ENCODE measurements around the gene CUTA. TPM values are rescaled to one million over a fixed set of nuclear protein-coding genes. Genes with fewer than 3 reads are reported as not detected.

Gene CUTA
- total and polyA plus RNA-seq, 2 of the 13 experiments (the other 11 are each of a cell fraction or from before 2014, with no cell fraction given): 170 to 180 TPM

DNA sequence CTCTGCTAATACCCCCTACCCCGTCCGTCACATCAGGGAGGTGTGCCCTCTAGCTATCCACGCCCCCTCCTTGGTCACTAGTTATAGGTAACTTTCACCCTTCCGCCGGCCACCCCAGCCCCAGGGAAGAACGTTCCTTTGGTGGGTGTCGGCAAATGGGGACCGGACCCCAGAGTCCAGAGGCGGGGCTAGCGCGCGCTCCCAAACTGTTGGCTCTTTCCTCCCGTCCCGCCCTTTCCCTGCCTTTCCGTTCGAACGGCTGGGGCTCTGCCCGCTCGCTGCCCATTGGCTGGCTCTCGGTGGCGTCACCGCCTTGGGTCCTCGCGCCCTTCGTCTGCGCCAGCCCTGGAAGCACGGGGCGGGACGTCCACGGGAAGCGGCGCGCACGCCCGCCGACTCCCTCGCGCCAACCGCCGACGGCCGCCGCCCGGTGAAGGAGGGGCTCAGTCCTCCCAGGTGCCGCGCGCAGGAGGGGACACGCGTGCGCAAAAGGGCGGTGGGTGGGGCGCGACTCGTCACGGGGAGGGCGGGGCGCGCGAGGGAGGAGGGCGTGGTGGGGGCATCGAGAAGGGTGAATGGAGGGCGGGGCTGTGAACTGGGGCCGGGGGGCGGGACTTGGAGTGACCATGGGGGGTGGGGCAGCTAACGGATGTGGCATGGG lies 7.7 kb downstream of the CUTA start (continued):
- TF ChIP-seq, protein P1, sequence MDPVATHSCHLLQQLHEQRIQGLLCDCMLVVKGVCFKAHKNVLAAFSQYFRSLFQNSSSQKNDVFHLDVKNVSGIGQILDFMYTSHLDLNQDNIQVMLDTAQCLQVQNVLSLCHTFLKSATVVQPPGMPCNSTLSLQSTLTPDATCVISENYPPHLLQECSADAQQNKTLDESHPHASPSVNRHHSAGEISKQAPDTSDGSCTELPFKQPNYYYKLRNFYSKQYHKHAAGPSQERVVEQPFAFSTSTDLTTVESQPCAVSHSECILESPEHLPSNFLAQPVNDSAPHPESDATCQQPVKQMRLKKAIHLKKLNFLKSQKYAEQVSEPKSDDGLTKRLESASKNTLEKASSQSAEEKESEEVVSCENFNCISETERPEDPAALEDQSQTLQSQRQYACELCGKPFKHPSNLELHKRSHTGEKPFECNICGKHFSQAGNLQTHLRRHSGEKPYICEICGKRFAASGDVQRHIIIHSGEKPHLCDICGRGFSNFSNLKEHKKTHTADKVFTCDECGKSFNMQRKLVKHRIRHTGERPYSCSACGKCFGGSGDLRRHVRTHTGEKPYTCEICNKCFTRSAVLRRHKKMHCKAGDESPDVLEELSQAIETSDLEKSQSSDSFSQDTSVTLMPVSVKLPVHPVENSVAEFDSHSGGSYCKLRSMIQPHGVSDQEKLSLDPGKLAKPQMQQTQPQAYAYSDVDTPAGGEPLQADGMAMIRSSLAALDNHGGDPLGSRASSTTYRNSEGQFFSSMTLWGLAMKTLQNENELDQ (CRISPR knock-in tag; IDR thresholded peaks at IDR 0.05; ENCODE audit: borderline replicate concordance): peak; percentile 67; the same call in 1 of the 2 replicates
- TF ChIP-seq ZNF577 (CRISPR knock-in tag; IDR thresholded peaks at IDR 0.05; ENCODE audit: borderline replicate concordance, low read depth) (no peak), ZNF790 (CRISPR knock-in tag; IDR thresholded peaks at IDR 0.05; ENCODE audit: borderline replicate concordance) (peak; percentile 83; the same call in 1 of the 2 replicates), ZNF547 (CRISPR knock-in tag; IDR thresholded peaks at IDR 0.05) (peak; percentile 96), ZNF225 (CRISPR knock-in tag; IDR thresholded peaks at IDR 0.05) (peak; percentile 51; the same call in 1 of the 2 replicates), RCOR2 (CRISPR knock-in tag; IDR thresholded peaks at IDR 0.05) (no peak), SCMH1 (CRISPR knock-in tag; IDR thresholded peaks at IDR 0.05; ENCODE audit: borderline replicate concordance) (no peak), MTF1 (CRISPR knock-in tag; IDR thresholded peaks at IDR 0.05) (peak; percentile 86), ZNF550 (CRISPR knock-in tag; IDR thresholded peaks at IDR 0.05; ENCODE audit: borderline replicate concordance) (0 out of 2 replicates have a peak, but pooled peaks have one; percentile 62), BRCA1 (CRISPR knock-in tag; IDR thresholded peaks at IDR 0.05) (no peak), ZNF138 (CRISPR knock-in tag; IDR thresholded peaks at IDR 0.05; ENCODE audit: low read depth) (peak; percentile 95)
- TF ChIP-seq, protein P2, sequence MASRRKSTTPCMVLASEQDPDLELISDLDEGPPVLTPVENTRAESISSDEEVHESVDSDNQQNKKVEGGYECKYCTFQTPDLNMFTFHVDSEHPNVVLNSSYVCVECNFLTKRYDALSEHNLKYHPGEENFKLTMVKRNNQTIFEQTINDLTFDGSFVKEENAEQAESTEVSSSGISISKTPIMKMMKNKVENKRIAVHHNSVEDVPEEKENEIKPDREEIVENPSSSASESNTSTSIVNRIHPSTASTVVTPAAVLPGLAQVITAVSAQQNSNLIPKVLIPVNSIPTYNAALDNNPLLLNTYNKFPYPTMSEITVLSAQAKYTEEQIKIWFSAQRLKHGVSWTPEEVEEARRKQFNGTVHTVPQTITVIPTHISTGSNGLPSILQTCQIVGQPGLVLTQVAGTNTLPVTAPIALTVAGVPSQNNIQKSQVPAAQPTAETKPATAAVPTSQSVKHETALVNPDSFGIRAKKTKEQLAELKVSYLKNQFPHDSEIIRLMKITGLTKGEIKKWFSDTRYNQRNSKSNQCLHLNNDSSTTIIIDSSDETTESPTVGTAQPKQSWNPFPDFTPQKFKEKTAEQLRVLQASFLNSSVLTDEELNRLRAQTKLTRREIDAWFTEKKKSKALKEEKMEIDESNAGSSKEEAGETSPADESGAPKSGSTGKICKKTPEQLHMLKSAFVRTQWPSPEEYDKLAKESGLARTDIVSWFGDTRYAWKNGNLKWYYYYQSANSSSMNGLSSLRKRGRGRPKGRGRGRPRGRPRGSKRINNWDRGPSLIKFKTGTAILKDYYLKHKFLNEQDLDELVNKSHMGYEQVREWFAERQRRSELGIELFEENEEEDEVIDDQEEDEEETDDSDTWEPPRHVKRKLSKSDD (CRISPR knock-in tag; IDR thresholded peaks at IDR 0.05; ENCODE audit: low read depth): no peak; the same call in none of the 2 replicates
- TF ChIP-seq, protein P3, sequence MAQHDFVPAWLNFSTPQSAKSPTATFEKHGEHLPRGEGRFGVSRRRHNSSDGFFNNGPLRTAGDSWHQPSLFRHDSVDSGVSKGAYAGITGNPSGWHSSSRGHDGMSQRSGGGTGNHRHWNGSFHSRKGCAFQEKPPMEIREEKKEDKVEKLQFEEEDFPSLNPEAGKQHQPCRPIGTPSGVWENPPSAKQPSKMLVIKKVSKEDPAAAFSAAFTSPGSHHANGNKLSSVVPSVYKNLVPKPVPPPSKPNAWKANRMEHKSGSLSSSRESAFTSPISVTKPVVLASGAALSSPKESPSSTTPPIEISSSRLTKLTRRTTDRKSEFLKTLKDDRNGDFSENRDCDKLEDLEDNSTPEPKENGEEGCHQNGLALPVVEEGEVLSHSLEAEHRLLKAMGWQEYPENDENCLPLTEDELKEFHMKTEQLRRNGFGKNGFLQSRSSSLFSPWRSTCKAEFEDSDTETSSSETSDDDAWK (CRISPR knock-in tag; IDR thresholded peaks at IDR 0.05): no peak
- TF ChIP-seq, protein P4, sequence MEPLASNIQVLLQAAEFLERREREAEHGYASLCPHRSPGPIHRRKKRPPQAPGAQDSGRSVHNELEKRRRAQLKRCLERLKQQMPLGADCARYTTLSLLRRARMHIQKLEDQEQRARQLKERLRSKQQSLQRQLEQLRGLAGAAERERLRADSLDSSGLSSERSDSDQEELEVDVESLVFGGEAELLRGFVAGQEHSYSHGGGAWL (CRISPR knock-in tag; IDR thresholded peaks at IDR 0.05): peak; percentile 96
- TF ChIP-seq, protein P5, sequence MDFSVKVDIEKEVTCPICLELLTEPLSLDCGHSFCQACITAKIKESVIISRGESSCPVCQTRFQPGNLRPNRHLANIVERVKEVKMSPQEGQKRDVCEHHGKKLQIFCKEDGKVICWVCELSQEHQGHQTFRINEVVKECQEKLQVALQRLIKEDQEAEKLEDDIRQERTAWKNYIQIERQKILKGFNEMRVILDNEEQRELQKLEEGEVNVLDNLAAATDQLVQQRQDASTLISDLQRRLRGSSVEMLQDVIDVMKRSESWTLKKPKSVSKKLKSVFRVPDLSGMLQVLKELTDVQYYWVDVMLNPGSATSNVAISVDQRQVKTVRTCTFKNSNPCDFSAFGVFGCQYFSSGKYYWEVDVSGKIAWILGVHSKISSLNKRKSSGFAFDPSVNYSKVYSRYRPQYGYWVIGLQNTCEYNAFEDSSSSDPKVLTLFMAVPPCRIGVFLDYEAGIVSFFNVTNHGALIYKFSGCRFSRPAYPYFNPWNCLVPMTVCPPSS (IDR thresholded peaks at IDR 0.05): no peak
- TF ChIP-seq, protein P6, sequence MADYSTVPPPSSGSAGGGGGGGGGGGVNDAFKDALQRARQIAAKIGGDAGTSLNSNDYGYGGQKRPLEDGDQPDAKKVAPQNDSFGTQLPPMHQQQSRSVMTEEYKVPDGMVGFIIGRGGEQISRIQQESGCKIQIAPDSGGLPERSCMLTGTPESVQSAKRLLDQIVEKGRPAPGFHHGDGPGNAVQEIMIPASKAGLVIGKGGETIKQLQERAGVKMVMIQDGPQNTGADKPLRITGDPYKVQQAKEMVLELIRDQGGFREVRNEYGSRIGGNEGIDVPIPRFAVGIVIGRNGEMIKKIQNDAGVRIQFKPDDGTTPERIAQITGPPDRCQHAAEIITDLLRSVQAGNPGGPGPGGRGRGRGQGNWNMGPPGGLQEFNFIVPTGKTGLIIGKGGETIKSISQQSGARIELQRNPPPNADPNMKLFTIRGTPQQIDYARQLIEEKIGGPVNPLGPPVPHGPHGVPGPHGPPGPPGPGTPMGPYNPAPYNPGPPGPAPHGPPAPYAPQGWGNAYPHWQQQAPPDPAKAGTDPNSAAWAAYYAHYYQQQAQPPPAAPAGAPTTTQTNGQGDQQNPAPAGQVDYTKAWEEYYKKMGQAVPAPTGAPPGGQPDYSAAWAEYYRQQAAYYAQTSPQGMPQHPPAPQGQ (CRISPR knock-in tag; IDR thresholded peaks at IDR 0.05; ENCODE audit: borderline replicate concordance): no peak

Data from HepG2 (cell line).